ENCODE measurements around the gene CD72.
"Not testable (repeated sequence)": the region's sequence is repeated elsewhere in the genome, so short reads cannot be mapped to it uniquely, and the experiment has no call there.

Gene CD72

GRCh38 chr9:35583521-35583920, 34.7 kb downstream of the CD72 start:
- not testable (repeated sequence) for DNase-seq

GRCh38 chr9:35579659-35580227, 38.5 kb downstream of the CD72 start:
- not testable (repeated sequence) for DNase-seq

GRCh38 chr9:35579130-35579529, 39.1 kb downstream of the CD72 start:
- DNase-seq = no peak

- DNase-seq = no peak
Measured at GRCh38 chr9:35577486-35577885, 40.7 kb downstream of the CD72 start.

GRCh38 chr9:35575478-35575877, 42.7 kb downstream of the CD72 start:
- DNase-seq = no peak

GRCh38 chr9:35574578-35575122, 43.6 kb downstream of the CD72 start:
- DNase-seq = no peak

GRCh38 chr9:35570709-35571504, 47.3 kb downstream of the CD72 start:
- DNase-seq = peak; percentile 2

GRCh38 chr9:35569206-35569605, 49.0 kb downstream of the CD72 start:
- DNase-seq = no peak

GRCh38 chr9:35568196-35568595, 50.0 kb downstream of the CD72 start:
- DNase-seq = no peak

GRCh38 chr9:35566417-35566816, 51.8 kb downstream of the CD72 start:
- DNase-seq = no peak

GRCh38 chr9:35564658-35565061, 53.6 kb downstream of the CD72 start:
- DNase-seq = no peak

- no peak for DNase-seq
Measured at GRCh38 chr9:35563791-35564197, 54.4 kb downstream of the CD72 start.

- no peak for DNase-seq
Measured at GRCh38 chr9:35562895-35563780, 55.1 kb downstream of the CD72 start.

GRCh38 chr9:35561468-35562261, 56.5 kb downstream of the CD72 start:
- DNase-seq = no peak

GRCh38 chr9:35560625-35561337, 57.4 kb downstream of the CD72 start:
- no peak for DNase-seq

Data from CD4-positive, alpha-beta T cell treated with Interleukin-17A for 1 hour (primary cell).